Transverse colon (tissue), 4 donors: Measurements from ENCODE around the gene ARHGAP24.

Source experiments
- EP300 ChIP-seq: sonication (generic); formaldehyde crosslinking; IDR thresholded peaks from one replicate; pipeline ENCODE4 v1.6.1; 2017; ENCODE audit warnings: antibody characterized with exemption, low read depth
- POLR2A ChIP-seq: fragments of 450-650 bp; IDR thresholded peaks from one replicate; pipeline ENCODE4 v1.6.1; 2016; ENCODE audit warnings: antibody characterized with exemption, mild to moderate bottlenecking, moderate library complexity
- POLR2AphosphoS5 ChIP-seq, 3 donors: sonication (generic); formaldehyde crosslinking; IDR thresholded peaks; one replicate each; pipeline ENCODE4 v1.6.1; 2016; ENCODE audit warnings: antibody characterized with exemption in 3 of 3
- TF ChIP-seq, protein P1 (sequence below), 5 experiments: fragments of 200-600 bp in 3 of 5; fragments of 450-650 bp in 2 of 5; sonication (generic) in 3 of 5; IDR thresholded peaks; 1 replicate in 2 of 5; 2 replicates in 3 of 5; pipeline ENCODE4 v1.5.1; 2016 to 2017; ENCODE audit warnings: antibody characterized with exemption in 5 of 5, inconsistent platforms in 3 of 5, mild to moderate bottlenecking in 2 of 5, moderate library complexity in 1 of 5

DNA sequence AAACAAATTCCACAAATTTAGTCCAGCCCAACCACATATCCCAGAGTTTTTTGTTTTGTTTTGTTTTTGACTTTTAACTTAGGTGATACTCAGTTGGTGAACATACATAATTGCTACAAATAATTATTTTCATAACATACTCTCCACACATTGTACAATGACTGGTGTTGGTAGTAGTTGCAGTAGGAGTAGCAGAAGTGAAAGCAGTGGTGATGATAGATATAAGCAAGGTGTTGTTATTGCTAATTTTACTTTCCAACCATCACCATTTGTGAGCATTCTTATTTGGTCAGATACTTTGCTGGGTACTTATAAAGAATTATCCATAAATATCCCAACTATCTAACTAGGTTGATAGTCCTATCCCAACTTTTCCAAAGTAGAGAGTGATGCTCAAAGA, 47.3 kb downstream of the ARHGAP24 start:
- TF ChIP-seq, protein P1, sequence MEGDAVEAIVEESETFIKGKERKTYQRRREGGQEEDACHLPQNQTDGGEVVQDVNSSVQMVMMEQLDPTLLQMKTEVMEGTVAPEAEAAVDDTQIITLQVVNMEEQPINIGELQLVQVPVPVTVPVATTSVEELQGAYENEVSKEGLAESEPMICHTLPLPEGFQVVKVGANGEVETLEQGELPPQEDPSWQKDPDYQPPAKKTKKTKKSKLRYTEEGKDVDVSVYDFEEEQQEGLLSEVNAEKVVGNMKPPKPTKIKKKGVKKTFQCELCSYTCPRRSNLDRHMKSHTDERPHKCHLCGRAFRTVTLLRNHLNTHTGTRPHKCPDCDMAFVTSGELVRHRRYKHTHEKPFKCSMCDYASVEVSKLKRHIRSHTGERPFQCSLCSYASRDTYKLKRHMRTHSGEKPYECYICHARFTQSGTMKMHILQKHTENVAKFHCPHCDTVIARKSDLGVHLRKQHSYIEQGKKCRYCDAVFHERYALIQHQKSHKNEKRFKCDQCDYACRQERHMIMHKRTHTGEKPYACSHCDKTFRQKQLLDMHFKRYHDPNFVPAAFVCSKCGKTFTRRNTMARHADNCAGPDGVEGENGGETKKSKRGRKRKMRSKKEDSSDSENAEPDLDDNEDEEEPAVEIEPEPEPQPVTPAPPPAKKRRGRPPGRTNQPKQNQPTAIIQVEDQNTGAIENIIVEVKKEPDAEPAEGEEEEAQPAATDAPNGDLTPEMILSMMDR (IDR thresholded peaks at IDR 0.05) = no peak
- no peak for TF ChIP-seq POLR2AphosphoS5 (IDR thresholded peaks at IDR 0.05)
- no peak for TF ChIP-seq POLR2A
- TF ChIP-seq EP300 = no peak
